AG04449 (cell line): ENCODE results near the gene CCL20.

Experiments
- CTCF ChIA-PET: fragments of 350-600 bp; formaldehyde crosslinking; extraction: SDS; loops from one replicate; lab custom pipeline; 2021; ENCODE audit warnings: antibody characterized with exemption; lab: Yijun Ruan, JAX
- POLR2A ChIA-PET: fragments of 400-600, 350-600 bp; formaldehyde crosslinking; extraction: SDS; loops from one replicate; lab custom pipeline; 2020; ENCODE audit warnings: antibody characterized with exemption, inconsistent platforms; lab: Yijun Ruan, JAX
- DNase-seq: peaks from one replicate; pipeline ENCODE4 v3.0.0-alpha.2; 2010; ENCODE audit warnings: low read depth, low spot score
- H3K4me3 ChIP-seq: 2 replicates; pipeline ENCODE4 v1.5.1; 2011; ENCODE audit warnings: low read depth, mild to moderate bottlenecking, control low read depth, low read length
- TF ChIP-seq, protein P1 (sequence below): IDR thresholded peaks from one replicate; pipeline ENCODE4 v1.5.1; 2011; ENCODE audit warnings: mild to moderate bottlenecking, moderate library complexity, low read length, control low read depth, inconsistent platforms; ENCODE audit not compliant: insufficient read depth; ENCODE audit errors: missing control alignments

Gene CCL20

DNA sequence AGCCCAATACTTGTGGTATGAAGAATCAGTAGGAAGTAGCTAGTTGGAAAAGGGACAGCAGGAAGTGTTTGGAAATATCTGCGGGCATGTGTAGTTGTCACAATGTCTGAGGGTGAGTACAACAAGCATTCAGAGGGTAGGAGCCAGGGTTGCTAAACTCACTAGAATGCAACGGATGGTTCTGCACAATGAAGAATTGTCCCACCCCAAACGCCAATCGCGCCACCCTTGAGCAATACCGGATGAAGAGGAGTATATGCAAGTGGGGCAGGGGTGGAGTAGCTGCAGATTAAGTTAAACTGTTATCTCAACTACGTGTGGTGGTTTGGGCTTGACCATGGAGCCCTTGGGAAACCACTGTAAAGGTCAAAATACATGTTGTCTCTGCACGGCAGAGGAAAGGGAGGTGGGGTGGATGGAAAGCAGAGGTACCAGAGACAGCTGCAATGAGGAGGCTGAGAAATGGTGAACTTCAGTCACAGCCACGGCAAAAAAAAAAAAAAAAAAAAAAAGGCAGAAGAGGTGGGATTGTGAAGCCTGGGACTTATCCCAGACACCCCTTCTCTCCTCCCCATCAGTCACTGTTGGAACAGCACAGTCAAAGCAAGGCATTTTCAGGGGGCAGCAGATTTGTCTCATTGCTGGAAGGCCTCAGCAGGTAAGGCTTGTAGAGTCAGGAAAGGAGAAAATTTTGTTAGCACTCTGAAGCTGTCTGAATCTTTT is 5.2 kb downstream of the CCL20 start:
- ChIA-PET POLR2A (interaction anchor here (0.6 kb wide), 1 partner anchor 27 kb away, joined by 5 read pairs; no protein-coding TSS in a partner anchor), CTCF (interaction anchor here (1.0 to 1.2 kb wide), 2 partner anchors 43 to 52 kb away, joined by 4 to 8 read pairs; no protein-coding TSS in a partner anchor)
- no peak overlapping the region for H3K4me3 ChIP-seq
- TF ChIP-seq, protein P1, sequence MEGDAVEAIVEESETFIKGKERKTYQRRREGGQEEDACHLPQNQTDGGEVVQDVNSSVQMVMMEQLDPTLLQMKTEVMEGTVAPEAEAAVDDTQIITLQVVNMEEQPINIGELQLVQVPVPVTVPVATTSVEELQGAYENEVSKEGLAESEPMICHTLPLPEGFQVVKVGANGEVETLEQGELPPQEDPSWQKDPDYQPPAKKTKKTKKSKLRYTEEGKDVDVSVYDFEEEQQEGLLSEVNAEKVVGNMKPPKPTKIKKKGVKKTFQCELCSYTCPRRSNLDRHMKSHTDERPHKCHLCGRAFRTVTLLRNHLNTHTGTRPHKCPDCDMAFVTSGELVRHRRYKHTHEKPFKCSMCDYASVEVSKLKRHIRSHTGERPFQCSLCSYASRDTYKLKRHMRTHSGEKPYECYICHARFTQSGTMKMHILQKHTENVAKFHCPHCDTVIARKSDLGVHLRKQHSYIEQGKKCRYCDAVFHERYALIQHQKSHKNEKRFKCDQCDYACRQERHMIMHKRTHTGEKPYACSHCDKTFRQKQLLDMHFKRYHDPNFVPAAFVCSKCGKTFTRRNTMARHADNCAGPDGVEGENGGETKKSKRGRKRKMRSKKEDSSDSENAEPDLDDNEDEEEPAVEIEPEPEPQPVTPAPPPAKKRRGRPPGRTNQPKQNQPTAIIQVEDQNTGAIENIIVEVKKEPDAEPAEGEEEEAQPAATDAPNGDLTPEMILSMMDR: no peak
- no peak for DNase-seq

DNA sequence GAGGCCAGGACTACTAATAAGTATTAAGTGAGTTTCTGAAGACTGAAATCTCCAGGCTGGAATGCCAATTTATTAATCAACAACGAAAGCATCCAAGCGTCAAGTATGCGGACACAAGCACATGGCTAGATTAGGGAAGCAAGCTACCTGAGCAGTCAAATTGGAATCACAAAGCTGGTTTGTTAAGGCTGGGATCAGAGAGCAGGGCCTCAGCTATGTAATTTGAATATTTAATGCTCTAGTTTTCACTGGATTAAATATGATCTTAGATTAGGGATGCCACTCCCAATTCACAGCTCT is 5.7 kb downstream of the CCL20 start:
- no peak overlapping the region for H3K4me3 ChIP-seq
- TF ChIP-seq, protein P1: no peak
- CTCF ChIA-PET: interaction anchor here (0.8 kb wide), 1 partner anchor 41 kb away, joined by 3 read pairs; no protein-coding TSS in a partner anchor
- POLR2A ChIA-PET: no interaction called here
- DNase-seq: no peak

DNA sequence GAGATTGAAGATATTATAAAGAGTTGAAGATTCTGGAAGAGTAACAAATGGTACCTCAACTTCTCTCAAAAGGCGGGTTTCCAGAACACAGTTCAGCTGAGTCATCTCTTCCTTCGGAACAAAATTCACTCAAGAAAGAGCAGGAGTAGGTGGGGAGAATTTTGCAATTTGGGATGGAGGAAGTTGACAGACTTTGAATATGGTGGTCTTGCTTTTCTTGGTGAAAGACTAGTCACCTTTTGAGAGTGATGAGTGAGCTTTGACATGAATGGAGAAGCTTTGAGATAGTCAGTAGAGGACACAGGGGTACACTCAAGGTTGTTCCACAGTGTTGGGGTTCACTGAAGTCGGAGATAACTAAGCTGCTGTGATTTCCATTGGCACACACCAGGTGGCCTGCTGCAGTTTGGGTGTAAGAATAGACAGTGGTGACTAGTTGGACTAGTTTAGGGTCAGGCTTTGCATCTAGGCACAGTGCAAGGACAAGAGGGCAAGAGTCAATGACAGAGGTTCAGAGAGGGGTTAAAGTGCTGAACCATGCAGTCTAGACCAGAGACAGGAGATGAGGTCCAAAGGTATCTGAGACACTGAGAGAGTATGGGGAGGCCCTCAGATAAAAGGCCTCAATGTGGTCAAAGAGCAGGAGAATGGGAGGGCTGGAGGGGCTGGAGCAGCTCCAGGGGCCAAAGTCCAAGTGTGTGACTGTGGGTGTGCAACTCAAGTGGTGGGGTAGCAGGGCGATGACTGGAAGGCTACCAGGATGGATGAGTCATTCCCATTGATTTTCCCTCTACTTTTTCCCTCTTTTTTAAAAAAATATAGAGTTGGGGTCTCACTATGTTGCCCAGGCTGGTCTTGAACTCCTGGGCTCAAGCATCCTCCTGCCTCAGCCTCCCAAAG is 7.7 kb downstream of the CCL20 start:
- TF ChIP-seq, protein P1: no peak
- POLR2A ChIA-PET: no interaction called here
- H3K4me3 ChIP-seq: no peak overlapping the region
- CTCF ChIA-PET: interaction anchor here (0.7 to 1.5 kb wide), 3 partner anchors 39 to 416 kb away, joined by 3 to 4 read pairs (median 3); no protein-coding TSS in a partner anchor
- DNase-seq: no peak

DNA sequence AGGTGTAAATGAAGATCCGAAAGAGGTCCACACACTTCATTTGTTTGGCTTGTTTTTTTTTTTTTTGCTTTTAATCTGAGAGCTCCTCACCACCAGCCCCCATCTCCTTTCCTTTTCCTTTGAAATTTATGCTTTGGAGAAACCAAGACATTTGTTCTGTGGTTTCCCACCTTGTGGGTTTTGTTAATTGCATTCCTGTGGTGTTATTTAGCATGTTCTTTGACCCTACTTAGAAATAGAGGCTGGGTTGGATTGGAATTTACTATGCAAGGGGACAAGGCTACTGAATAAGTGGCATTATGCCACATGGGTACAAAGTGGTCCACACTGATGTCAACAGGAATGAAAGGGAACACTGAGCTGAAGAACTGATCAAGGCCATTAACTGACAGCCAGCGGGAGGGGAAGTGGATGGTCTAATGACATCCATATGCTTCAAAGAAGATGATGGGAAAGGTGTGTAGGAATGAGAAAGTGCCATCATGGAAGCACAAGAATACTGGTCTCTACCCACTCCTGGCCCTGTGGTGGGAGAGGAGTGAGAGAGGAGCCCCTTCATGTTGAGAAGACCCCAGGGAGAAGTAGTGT is 8.9 kb downstream of the CCL20 start:
- ChIA-PET CTCF (no interaction called here), POLR2A (no interaction called here)
- H3K4me3 ChIP-seq: no peak overlapping the region
- no peak for DNase-seq
- TF ChIP-seq, protein P1: no peak

DNA sequence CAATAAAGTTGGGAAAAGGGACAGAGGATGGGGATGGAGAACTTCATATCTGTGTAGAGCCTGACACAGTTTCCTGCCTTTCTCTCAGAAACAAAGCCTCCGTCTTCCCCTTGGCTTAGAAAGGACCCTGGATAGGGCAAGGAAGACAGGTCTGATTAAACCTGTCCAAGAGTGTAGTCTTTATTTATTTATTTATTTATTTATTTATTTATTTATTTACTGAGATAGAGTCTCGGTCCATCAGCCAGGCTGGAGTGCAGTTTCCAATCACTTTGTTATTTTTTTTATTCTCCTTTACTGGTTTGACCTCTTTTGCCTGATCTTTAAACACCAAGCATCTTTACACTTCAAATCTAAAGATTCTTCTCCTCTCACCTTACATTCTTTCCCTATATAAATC is 10.3 kb downstream of the CCL20 start:
- ChIA-PET POLR2A (no interaction called here), CTCF (no interaction called here)
- TF ChIP-seq, protein P1: no peak
- DNase-seq: no peak
- H3K4me3 ChIP-seq: no peak overlapping the region

DNA sequence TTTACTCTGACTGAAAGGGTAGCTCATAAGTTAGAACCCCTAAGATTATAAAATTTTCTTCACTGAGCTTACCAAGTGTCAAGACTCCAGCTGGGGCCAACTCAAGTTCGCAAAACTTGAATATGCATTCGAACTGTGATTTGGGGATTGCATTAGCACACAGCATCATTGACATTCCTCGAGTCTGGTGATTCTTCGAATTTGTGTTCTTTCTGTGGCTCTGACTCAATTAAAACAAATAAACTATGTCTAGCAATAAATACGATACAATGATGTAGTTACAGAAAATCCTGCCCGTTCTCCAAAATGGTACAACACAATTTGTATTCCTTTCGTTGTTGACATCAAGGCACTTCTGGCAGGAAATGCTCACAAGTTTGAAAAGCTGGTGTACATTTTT is 11.1 kb downstream of the CCL20 start:
- H3K4me3 ChIP-seq: no peak overlapping the region
- TF ChIP-seq, protein P1: no peak
- DNase-seq: no peak
- CTCF ChIA-PET: no interaction called here
- POLR2A ChIA-PET: no interaction called here
